GM18868 (cell line): Measurements from ENCODE around the gene DZANK1.
"Not testable (repeated sequence)": the region's sequence is repeated elsewhere in the genome, so short reads cannot be mapped to it uniquely, and the experiment has no call there.

Experiments
- ATAC-seq: cut with Tn5 transposase; IDR thresholded peaks from one replicate; pipeline ENCODE4 v1.9.1; 2021; ENCODE audit warnings: mild to moderate bottlenecking, moderate library complexity; ENCODE audit not compliant: unreplicated experiment

Gene DZANK1

DNA sequence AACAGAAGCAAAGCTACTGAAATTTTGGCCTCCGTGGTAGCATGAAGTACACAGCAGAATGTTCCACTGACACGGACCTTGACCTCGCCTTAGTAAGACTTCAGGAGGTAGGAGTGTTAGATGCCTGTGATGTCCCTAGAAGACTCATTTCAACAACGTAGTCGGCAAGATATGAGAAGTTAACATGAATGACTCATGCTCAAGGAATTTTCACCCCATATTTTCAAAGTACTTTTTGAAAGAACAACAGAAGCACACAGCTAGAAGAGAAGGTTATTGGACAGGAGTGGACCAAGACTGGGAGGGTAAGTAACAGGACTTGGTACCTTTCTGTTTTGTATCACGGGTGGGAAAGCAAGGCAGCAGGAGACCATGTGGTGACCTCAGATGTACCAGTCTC is 78.0 kb downstream of the DZANK1 start:
- ATAC-seq = no peak

DNA sequence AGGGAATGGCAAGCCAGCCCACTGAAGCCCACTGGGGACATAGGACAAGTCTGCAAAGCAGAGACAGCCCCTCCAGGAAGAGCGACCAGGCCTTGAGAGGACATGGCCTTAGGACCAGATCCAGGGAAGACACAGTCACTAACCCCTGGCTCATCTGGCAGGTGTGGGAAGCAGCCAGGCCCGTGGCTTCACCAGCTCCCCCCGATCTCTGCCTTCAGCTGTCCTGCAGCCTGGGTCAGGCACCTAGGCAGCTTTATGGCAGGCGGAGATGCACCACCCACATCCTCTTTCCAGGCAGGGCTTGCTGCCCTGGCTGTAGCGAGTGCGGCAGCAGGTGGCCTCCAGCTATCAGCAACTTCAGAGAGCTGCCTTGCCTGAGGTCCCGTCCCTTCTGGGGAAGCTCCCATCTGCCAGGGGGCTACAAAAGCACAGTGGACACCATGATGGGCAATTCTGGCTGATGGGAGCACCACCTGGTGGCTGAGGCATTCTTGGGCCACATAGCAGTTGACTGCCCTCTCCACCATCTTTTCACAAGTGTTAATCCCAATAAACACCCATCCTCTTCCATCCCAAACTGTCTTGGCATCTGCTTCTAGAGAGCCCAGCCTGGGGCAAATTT is 85.8 kb downstream of the DZANK1 start:
- ATAC-seq = no peak

DNA sequence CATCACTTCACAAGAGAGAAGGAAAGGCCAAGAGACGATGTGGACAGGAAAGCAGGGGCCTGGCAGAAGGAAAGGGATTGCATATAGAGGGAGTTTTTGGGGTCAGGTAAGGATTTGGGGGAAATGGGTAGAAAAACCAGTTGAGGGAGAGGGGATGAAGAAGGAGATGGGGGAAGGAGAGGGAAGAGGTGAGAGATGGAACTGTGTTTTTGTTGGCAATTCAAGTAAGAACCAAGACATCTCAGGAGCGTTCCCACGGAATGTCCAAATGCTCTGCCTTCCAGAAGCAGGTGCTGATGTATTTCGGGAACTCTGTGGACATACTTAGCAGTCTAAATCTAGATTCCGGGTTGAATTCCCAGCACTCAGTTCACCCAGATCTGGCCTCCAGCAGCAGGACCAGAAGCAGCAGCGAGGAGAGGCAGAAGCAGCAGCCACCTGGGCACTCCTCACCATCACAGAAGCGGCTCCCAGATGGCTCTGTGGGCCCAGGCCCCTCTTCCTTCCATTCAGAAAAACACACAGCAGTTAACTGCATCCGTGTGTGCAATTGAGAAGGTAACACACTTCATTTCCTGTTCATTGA is 88.8 kb downstream of the DZANK1 start:
- no peak for ATAC-seq

DNA sequence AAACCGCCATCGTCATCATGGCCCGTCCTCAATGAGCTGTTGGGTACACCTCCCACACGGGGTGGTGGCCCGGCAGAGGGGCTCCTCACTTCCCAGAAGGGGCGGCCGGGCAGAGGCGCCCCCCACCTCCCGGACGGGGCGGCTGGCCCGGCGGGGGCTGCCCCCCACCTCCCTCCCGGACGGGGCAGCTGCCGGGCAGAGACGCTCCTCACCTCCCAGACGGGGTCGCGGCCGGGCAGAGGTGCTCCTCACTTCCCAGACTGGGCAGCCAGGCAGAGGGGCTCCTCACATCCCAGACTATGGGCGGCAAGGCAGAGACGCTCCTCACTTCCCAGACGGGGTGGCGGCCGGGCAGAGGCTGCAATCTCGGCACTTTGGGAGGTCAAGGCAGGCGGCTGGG is 91.3 kb downstream of the DZANK1 start:
- ATAC-seq = not testable (repeated sequence)

DNA sequence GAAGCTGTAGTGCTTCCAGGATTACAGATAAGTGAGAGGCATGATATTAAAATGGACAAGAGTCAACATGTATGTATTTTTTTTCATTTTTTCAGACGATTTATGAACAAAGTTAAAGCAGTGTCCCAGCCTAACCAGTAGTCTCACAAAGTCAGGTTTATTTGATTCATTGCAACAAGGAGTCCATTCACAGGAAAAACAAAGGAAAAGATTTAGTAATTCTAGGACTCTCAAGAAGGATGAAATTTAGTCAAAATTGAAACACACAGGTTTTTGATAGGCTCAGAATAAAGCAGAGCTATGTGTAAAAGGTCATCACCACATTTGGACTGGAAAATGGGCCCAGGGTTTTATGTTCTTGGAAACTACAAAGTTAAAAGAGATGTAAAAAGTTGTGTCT is 94.5 kb downstream of the DZANK1 start:
- no peak for ATAC-seq

DNA sequence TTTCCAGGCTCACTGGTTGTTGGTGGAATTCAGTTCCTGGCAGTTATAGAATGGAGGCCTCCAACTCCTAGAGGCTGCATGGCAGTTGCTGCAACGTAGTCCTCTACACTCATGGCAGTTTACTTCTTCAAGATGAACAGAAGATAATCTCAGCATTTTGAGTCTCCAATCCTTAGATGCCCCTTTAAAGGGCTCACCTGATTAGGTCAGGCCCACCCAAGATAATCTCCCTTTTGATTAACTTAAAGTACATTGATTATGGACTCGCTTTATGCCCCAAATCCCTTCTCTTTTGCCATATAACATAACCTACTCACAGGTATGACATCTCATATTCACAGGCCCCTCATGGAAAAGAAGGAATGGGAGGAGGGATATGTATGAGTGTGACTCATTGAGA is 102.1 kb downstream of the DZANK1 start:
- ATAC-seq = no peak

DNA sequence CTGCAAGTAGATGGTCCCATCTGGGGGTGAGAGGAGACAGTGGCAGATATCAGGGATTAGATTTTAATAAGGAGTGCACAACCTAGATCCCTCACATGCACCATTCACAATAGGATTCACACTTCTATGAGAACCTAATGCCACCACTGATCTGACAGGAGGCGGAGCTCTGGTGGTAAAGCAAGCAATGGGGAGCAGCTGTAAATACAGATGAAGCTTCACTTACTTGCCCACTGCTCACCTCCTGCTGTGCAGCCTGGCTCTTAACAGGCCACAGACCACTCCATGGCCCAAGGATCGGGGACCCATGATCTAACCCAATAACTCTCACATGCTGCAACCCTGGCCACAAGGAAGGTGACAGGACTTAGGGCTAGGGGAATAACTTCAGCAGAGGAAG is 103.1 kb downstream of the DZANK1 start:
- no peak for ATAC-seq

DNA sequence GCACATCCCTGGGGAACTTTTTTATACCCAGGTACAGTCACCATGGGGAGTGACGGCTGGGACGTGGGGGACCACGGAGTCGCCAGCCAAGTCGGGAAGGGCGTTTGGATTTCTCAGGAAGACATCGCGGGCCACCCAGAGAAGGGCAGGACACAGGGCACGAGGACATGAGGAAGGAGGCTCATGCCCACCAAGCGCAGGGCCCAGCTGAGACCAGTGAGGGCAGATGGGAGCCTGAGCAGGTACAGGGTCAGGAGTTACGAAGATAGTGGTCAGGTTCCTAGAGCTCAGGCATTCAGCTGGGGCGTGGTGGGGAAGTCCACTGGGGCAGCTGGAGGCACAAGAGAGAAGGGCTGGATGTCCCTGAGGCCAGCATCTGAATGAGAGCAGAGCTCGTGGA is 103.9 kb downstream of the DZANK1 start:
- no peak for ATAC-seq

DNA sequence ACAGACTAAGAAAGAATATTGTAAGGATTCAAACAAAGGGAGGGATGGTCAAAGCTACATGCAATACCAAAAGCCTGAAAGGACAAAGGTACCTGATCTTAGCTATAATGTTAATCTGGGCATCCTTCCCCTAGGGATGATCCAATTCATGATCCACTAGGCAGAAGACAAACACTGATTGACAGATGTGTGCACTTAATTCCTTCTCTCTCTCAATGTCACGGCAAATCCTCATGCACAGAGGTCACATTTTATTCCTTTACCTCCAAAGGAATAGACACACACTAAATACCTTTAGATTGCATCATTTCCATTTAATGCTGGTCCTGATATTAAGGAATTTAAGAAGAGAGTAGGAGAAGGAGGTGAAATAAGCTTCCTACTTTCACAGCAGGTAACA is 105.2 kb downstream of the DZANK1 start:
- no peak for ATAC-seq

DNA sequence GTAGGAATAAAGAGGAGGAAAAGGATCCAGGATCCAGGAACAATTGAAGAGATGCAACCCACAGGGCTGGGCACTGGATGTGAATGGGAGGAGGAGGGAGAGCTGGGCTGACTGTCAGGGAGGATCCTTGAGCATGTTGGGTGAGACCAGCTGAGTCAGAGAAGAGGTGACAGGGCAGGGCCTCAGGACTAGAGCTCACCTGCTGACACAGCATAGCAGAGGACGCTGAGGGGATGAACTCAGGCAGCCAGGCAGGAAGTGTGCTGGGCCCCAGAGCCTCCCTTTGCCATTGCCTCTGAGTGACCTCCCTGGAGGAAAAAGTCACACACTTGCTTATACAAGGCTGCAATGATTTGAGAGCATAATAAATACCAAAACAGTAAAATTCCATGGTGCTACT is 106.2 kb downstream of the DZANK1 start:
- ATAC-seq = no peak

DNA sequence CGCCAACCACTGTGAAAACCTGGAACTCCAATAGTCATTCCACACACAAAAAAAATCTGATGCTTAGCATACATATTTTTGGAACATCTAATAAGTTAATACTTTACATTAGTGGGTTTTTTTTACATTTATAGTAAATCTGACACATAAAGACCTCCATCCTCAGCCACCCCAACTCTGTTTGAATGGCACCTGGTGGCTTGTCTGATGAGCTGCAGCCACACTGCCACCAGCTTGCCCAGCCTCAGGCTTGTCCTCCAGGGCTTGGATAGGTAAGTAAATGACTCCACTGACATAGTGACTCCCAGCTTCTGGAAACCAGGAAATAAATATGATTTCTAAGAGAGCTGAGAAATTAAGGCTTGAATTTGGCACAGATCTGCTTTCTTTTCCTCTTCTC is 107.0 kb downstream of the DZANK1 start:
- no peak for ATAC-seq

DNA sequence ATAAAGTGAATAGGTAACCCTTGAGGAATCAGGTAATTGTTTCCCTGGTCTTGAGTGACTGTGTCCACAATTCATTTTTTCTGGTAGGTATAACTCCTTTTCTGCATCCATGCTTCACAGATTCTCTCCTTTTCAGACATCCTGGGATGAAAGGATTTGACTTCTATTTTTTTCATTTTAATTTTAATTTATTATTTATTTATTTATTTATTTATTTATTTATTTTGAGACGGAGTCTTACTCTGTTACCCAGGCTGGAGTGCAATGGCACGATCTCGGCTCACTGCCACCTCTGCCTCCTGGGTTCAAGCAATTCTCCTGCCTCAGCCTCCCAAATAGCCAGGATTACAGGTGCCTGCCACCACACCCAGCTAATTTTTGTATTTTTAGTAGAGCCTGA is 117.1 kb downstream of the DZANK1 start:
- ATAC-seq = not testable (repeated sequence)
